ENCODE data around the gene PANX2.
"Not testable (repeated sequence)": the region's sequence is repeated elsewhere in the genome, so short reads cannot be mapped to it uniquely, and the experiment has no call there.

Gene PANX2

GRCh38 chr22:50146439-50147238 lies 23.9 kb upstream of the PANX2 start:
- FAIRE-seq (no peak), DNase-seq (ENCODE audit: extremely low spot score, insufficient read length, low read depth) (no peak)

- DNase-seq (ENCODE audit: extremely low spot score, insufficient read length, low read depth); FAIRE-seq: not testable (repeated sequence)
Observed at GRCh38 chr22:50147258-50148165, 23.0 kb upstream of the PANX2 start.

GRCh38 chr22:50148166-50148500 lies 22.4 kb upstream of the PANX2 start:
- no peak for DNase-seq (ENCODE audit: extremely low spot score, insufficient read length, low read depth)
- no peak for FAIRE-seq

GRCh38 chr22:50148991-50149721 lies 21.4 kb upstream of the PANX2 start:
- FAIRE-seq (peak; percentile 89), DNase-seq (ENCODE audit: extremely low spot score, insufficient read length, low read depth) (peak; percentile 89)

GRCh38 chr22:50150161-50151129 lies 20.1 kb upstream of the PANX2 start:
- no peak for FAIRE-seq
- no peak for DNase-seq (ENCODE audit: extremely low spot score, insufficient read length, low read depth)

GRCh38 chr22:50151571-50152537 lies 18.7 kb upstream of the PANX2 start:
- FAIRE-seq (no peak), DNase-seq (ENCODE audit: extremely low spot score, insufficient read length, low read depth) (no peak)

- FAIRE-seq (no peak), DNase-seq (ENCODE audit: extremely low spot score, insufficient read length, low read depth) (no peak)
Observed at GRCh38 chr22:50153056-50153755, 17.3 kb upstream of the PANX2 start.

- FAIRE-seq = no peak
- DNase-seq (ENCODE audit: extremely low spot score, insufficient read length, low read depth) = no peak
Observed at GRCh38 chr22:50153756-50154140, 16.8 kb upstream of the PANX2 start.

GRCh38 chr22:50157709-50158375 lies 12.7 kb upstream of the PANX2 start:
- no peak for FAIRE-seq

GRCh38 chr22:50160947-50161346 lies 9.6 kb upstream of the PANX2 start:
- DNase-seq (ENCODE audit: extremely low spot score, insufficient read length, low read depth) (no peak), FAIRE-seq (no peak)

More at GRCh38 chr22:50157709-50158375, 12.7 kb upstream of the PANX2 start:
- DNase-seq (ENCODE audit: extremely low spot score, insufficient read length, low read depth) = no peak

GRCh38 chr22:50161508-50162390 lies 8.8 kb upstream of the PANX2 start:
- no peak for DNase-seq (ENCODE audit: extremely low spot score, insufficient read length, low read depth)
- FAIRE-seq = no peak

GRCh38 chr22:50162391-50162956 lies 8.1 kb upstream of the PANX2 start:
- DNase-seq (ENCODE audit: extremely low spot score, insufficient read length, low read depth) = no peak
- FAIRE-seq = no peak

GRCh38 chr22:50165436-50166123 lies 5.0 kb upstream of the PANX2 start:
- DNase-seq (ENCODE audit: extremely low spot score, insufficient read length, low read depth) (no peak), FAIRE-seq (no peak)

GRCh38 chr22:50167689-50168489 lies 2.6 kb upstream of the PANX2 start:
- DNase-seq (ENCODE audit: extremely low spot score, insufficient read length, low read depth) = no peak

More at GRCh38 chr22:50167689-50168489, 2.6 kb upstream of the PANX2 start:
- no peak for FAIRE-seq

All from GM18507 (cell line).